Ramos (cell line): ENCODE results near the gene USB1.

Experiments
- in situ Hi-C: fragments of 300-500 bp; cut with MboI; formaldehyde crosslinking; loops from one replicate; pipeline ENCODE4 v1.14.3; 2022; ENCODE audit warnings: low sequenced_read_pairs; ENCODE audit not compliant: unreplicated experiment

The USB1 gene

GRCh38 chr16:58030136-58030840 lies 29.1 kb downstream of the USB1 start:
- in situ Hi-C loops, result no loop called here

- in situ Hi-C loops, result no loop called here
Observed at GRCh38 chr16:58031016-58031800, 30.0 kb downstream of the USB1 start.

GRCh38 chr16:58032710-58033293 lies 31.6 kb downstream of the USB1 start:
- in situ Hi-C loops, result no loop called here

- in situ Hi-C loops, result no loop called here
Observed at GRCh38 chr16:58034128-58034685, 33.0 kb downstream of the USB1 start.

- in situ Hi-C loops, result no loop called here
Observed at GRCh38 chr16:58034774-58035173, 33.6 kb downstream of the USB1 start.

GRCh38 chr16:58035356-58036170 lies 34.4 kb downstream of the USB1 start:
- in situ Hi-C loops, result no loop called here

GRCh38 chr16:58036943-58037342 lies 35.7 kb downstream of the USB1 start:
- in situ Hi-C loops, result no loop called here

- in situ Hi-C loops, result no loop called here
Observed at GRCh38 chr16:58037365-58038057, 36.3 kb downstream of the USB1 start.

GRCh38 chr16:58038219-58038641 lies 37.0 kb downstream of the USB1 start:
- in situ Hi-C loops, result no loop called here

- in situ Hi-C loops, result no loop called here
Observed at GRCh38 chr16:58039829-58040495, 38.8 kb downstream of the USB1 start.

- in situ Hi-C loops, result no loop called here
Observed at GRCh38 chr16:58040496-58040846, 39.3 kb downstream of the USB1 start.

GRCh38 chr16:58040945-58041627 lies 39.9 kb downstream of the USB1 start:
- in situ Hi-C loops, result no loop called here

- in situ Hi-C loops, result no loop called here
Observed at GRCh38 chr16:58041628-58041955, 40.4 kb downstream of the USB1 start.

- in situ Hi-C loops, result no loop called here
Observed at GRCh38 chr16:58042001-58042885, 41.0 kb downstream of the USB1 start.

- in situ Hi-C loops, result no loop called here
Observed at GRCh38 chr16:58042886-58043515, 41.8 kb downstream of the USB1 start.

GRCh38 chr16:58043571-58044155 lies 42.5 kb downstream of the USB1 start:
- in situ Hi-C loops, result no loop called here
